HepG2 (cell line): ENCODE results near the gene ATP2C2. TPM values are rescaled to one million over a fixed set of nuclear protein-coding genes. Genes with fewer than 3 reads are reported as not detected.
A peak's percentile ranks its signal among the peaks of the same experiment; 100 is the strongest.

ENCODE experiments used
- ARHGAP35 ChIP-seq: sonication (generic); formaldehyde crosslinking; IDR thresholded peaks from 2 replicates; pipeline ENCODE4 v1.9.0; 2022; ENCODE audit warnings: mild to moderate bottlenecking, inconsistent platforms, moderate library complexity, missing genetic modification reagents, borderline replicate concordance
- ARID3A ChIP-seq: IDR thresholded peaks from 2 replicates; pipeline ENCODE4 v1.6.1; 2012; ENCODE audit warnings: low read depth, low read length, improper control_type of control experiment
- BORCS8-MEF2B ChIP-seq: sonication (generic); formaldehyde crosslinking; IDR thresholded peaks from 2 replicates; pipeline ENCODE4 v1.8.0; 2022; ENCODE audit warnings: mild to moderate bottlenecking, missing genetic modification reagents
- GATAD1 ChIP-seq: IDR thresholded peaks from 2 replicates; pipeline ENCODE4 v1.6.1; 2016; ENCODE audit warnings: missing genetic modification reagents, missing compliant biosample characterization
- GFI1 ChIP-seq: sonication (generic); formaldehyde crosslinking; IDR thresholded peaks from 2 replicates; pipeline ENCODE4 v1.5.0; 2020; ENCODE audit warnings: missing genetic modification reagents, mild to moderate bottlenecking, borderline replicate concordance
- KDM2A ChIP-seq: sonication (generic); formaldehyde crosslinking; IDR thresholded peaks from 2 replicates; pipeline ENCODE4 v1.4.0; 2020; ENCODE audit warnings: low read depth, missing genetic modification reagents, borderline replicate concordance
- MNT ChIP-seq: fragments of 450-650 bp; IDR thresholded peaks from 2 replicates; pipeline ENCODE4 v1.6.1; 2016
- NFIB ChIP-seq: sonication (generic); formaldehyde crosslinking; IDR thresholded peaks from 2 replicates; pipeline ENCODE4 v1.9.0; 2021; ENCODE audit warnings: missing genetic modification reagents, mild to moderate bottlenecking, borderline replicate concordance
- NKX3-1 ChIP-seq: sonication (generic); formaldehyde crosslinking; IDR thresholded peaks from 2 replicates; pipeline ENCODE4 v1.5.0; 2020; ENCODE audit warnings: missing genetic modification reagents
- RAD21 ChIP-seq: fragments of 450-650 bp; formaldehyde crosslinking; IDR thresholded peaks from 2 replicates; pipeline ENCODE4 v1.5.0; 2020; ENCODE audit warnings: mild to moderate bottlenecking
- REPIN1 ChIP-seq: sonication (generic); formaldehyde crosslinking; IDR thresholded peaks from 2 replicates; pipeline ENCODE4 v1.8.0; 2022; ENCODE audit warnings: missing genetic modification reagents, low read depth, mild to moderate bottlenecking, borderline replicate concordance
- TGIF2 ChIP-seq: IDR thresholded peaks from 2 replicates; pipeline ENCODE4 v1.6.1; 2016; ENCODE audit warnings: control low read depth, missing compliant biosample characterization
- THAP11 ChIP-seq: IDR thresholded peaks from 2 replicates; pipeline ENCODE4 v1.6.1; 2016; ENCODE audit warnings: missing biosample characterization, missing genetic modification reagents
- TP53 ChIP-seq: sonication (generic); formaldehyde crosslinking; conservative IDR thresholded peaks from 2 replicates; pipeline ENCODE4 v1.4.0; 2020; ENCODE audit warnings: missing genetic modification reagents
- ZBTB26 ChIP-seq: IDR thresholded peaks from 2 replicates; pipeline ENCODE4 v1.6.1; 2016; ENCODE audit warnings: missing compliant biosample characterization, missing genetic modification reagents, borderline replicate concordance
- ZFY ChIP-seq: sonication (generic); formaldehyde crosslinking; IDR thresholded peaks from 2 replicates; pipeline ENCODE4 v1.4.0; 2020; ENCODE audit warnings: missing genetic modification reagents
- ZNF124 ChIP-seq: sonication (generic); formaldehyde crosslinking; IDR thresholded peaks from 2 replicates; pipeline ENCODE4 v1.4.0; 2020; ENCODE audit warnings: missing genetic modification reagents
- ZNF280B ChIP-seq: sonication (generic); formaldehyde crosslinking; IDR thresholded peaks from 2 replicates; pipeline ENCODE4 v1.5.0; 2020; ENCODE audit warnings: missing genetic modification reagents, mild to moderate bottlenecking, borderline replicate concordance
- ZNF296 ChIP-seq: sonication (generic); formaldehyde crosslinking; conservative IDR thresholded peaks from 2 replicates; pipeline ENCODE4 v1.5.0; 2020; ENCODE audit warnings: mild to moderate bottlenecking, missing genetic modification reagents
- ZNF331 ChIP-seq: sonication (generic); formaldehyde crosslinking; IDR thresholded peaks from 2 replicates; pipeline ENCODE4 v1.4.0; 2020; ENCODE audit warnings: missing genetic modification reagents
- ZNF724P ChIP-seq: sonication (generic); formaldehyde crosslinking; IDR thresholded peaks from 2 replicates; pipeline ENCODE4 v1.8.0; 2022; ENCODE audit warnings: missing genetic modification reagents, borderline replicate concordance
- ZNF790 ChIP-seq: sonication (generic); formaldehyde crosslinking; IDR thresholded peaks from 2 replicates; pipeline ENCODE4 v1.8.0; 2022; ENCODE audit warnings: missing genetic modification reagents, mild to moderate bottlenecking, borderline replicate concordance
- ZNF83 ChIP-seq: sonication (generic); formaldehyde crosslinking; IDR thresholded peaks from 2 replicates; pipeline ENCODE4 v1.4.0; 2020; ENCODE audit warnings: missing genetic modification reagents, mild to moderate bottlenecking, borderline replicate concordance
- polyA plus RNA-seq, 8 experiments: library from polyadenylated mRNA; depleted of rRNA in 3 of 8; stranded (reverse) in 7 of 8; unstranded in 1 of 8; fragments of >200 nt; fragmentation: Illumina TruSeq in 4 of 8; extraction: Trizol in 4 of 8; gene quantifications; 2 replicates each; pipeline versions ENCODE4 v1.2.1 to v1.2.3, GENCODE V29; 2011 to 2016; ENCODE audit warnings: low read depth in 4 of 8, missing spikeins in 1 of 8, mixed read lengths in 1 of 8; ENCODE audit not compliant: insufficient read depth in 1 of 8
- total RNA-seq, 5 experiments: library from RNA; depleted of rRNA; stranded (reverse); fragments of >200 nt; fragmentation: Illumina TruSeq; extraction: Trizol; gene quantifications; 2 replicates each; pipeline ENCODE4 v1.2.3, GENCODE V29; 2016; ENCODE audit warnings: low read depth in 1 of 5

The ATP2C2 gene
- total and polyA plus RNA-seq, 2 of the 13 experiments (the other 11 are each of a cell fraction or from before 2014, with no cell fraction given): 0.07 TPM; not detected in 1

GRCh38 chr16:84511180-84511800, 143.0 kb downstream of the ATP2C2 start (continued):
- TF ChIP-seq ZNF280B (CRISPR knock-in tag): 0 out of 2 replicates have a peak, but pooled peaks have one; percentile 51
- no peak for TF ChIP-seq ZNF296 (CRISPR knock-in tag)
- TF ChIP-seq ZNF331 (CRISPR knock-in tag): peak; percentile 37; the same call in 1 of the 2 replicates
- TF ChIP-seq ZFY (CRISPR knock-in tag): no peak
- TF ChIP-seq NFIB: no peak
- no peak for TF ChIP-seq NKX3-1
- TF ChIP-seq GATAD1 (CRISPR knock-in tag): 0 out of 2 replicates have a peak, but pooled peaks have one; percentile 8
- TF ChIP-seq ARHGAP35 (CRISPR knock-in tag): no peak
- peak; percentile 91 for TF ChIP-seq MNT
- peak; percentile 47; the same call in 1 of the 2 replicates for TF ChIP-seq THAP11 (CRISPR knock-in tag)
- TF ChIP-seq ZNF124: 0 out of 2 replicates have a peak, but pooled peaks have one; percentile 49
- peak; percentile 60; the same call in 1 of the 2 replicates for TF ChIP-seq BORCS8-MEF2B (CRISPR knock-in tag)
- peak; percentile 91 for TF ChIP-seq RAD21 (CRISPR knock-in tag)
- TF ChIP-seq ZBTB26: 0 out of 2 replicates have a peak, but pooled peaks have one; percentile 14
- TF ChIP-seq GFI1 (CRISPR knock-in tag): peak; percentile 64; the same call in 1 of the 2 replicates
- no peak for TF ChIP-seq ZNF83 (CRISPR knock-in tag)
- TF ChIP-seq TGIF2 (CRISPR knock-in tag): no peak
- 0 out of 2 replicates have a peak, but pooled peaks have one; percentile 26 for TF ChIP-seq REPIN1 (CRISPR knock-in tag)
- TF ChIP-seq ZNF724P (CRISPR knock-in tag): no peak
- TF ChIP-seq TP53 (CRISPR knock-in tag): no peak
- TF ChIP-seq ARID3A: peak; percentile 30; the same call in 1 of the 2 replicates
- no peak for TF ChIP-seq ZNF790 (CRISPR knock-in tag)
- TF ChIP-seq KDM2A (CRISPR knock-in tag): peak; percentile 77; the same call in 1 of the 2 replicates
